Upper lobe of right lung (tissue), 1 donor: Measurements from ENCODE around the gene CKS1B. TPM values are rescaled to one million over a fixed set of nuclear protein-coding genes. Genes with fewer than 3 reads are reported as not detected.

Experiments used
- ATAC-seq: fragments of 200-7000 bp; cut with Tn5 transposase; one replicate; pipeline ENCODE4 v1.9.1; 2020; ENCODE audit warnings: mild to moderate bottlenecking, moderate library complexity
- DNase-seq: peaks from one replicate; pipeline ENCODE4 v3.0.0-alpha.2; 2020
- H3K27ac ChIP-seq: fragments of 200-600 bp; one replicate; pipeline ENCODE4 v1.8.0; 2022
- H3K27me3 ChIP-seq: fragments of 200-600 bp; one replicate; pipeline ENCODE4 v1.8.0; 2022; ENCODE audit warnings: mild to moderate bottlenecking
- H3K36me3 ChIP-seq: fragments of 200-600 bp; one replicate; pipeline ENCODE4 v1.8.0; 2022
- H3K4me1 ChIP-seq: fragments of 200-600 bp; one replicate; pipeline ENCODE4 v1.8.0; 2022
- H3K4me3 ChIP-seq: fragments of 200-600 bp; one replicate; pipeline ENCODE4 v1.8.0; 2022; ENCODE audit warnings: mild to moderate bottlenecking
- H3K9me3 ChIP-seq: fragments of 200-600 bp; one replicate; pipeline ENCODE4 v1.8.0; 2022
- CTCF ChIP-seq: fragments of 200-600 bp; IDR thresholded peaks from one replicate; pipeline ENCODE4 v1.8.0; 2022; ENCODE audit warnings: antibody characterized with exemption
- intact Hi-C: fragments of 100-400 bp; cut with DNase I; formaldehyde crosslinking; loops from one replicate; pipeline ENCODE4 v1.11.0; 2022
- total RNA-seq: library from RNA; stranded (reverse); fragmentation: NEBNext Ultra II Directional; extraction: Animal tissue kit (Norgen Biotek cat#: 25700); gene quantifications from one replicate; pipeline ENCODE4 v1.2.1, GENCODE V29; 2021
- donor health status: DM: no; HTN: yes; CAD: no; lungs with severe emphysema.

CKS1B gene
- total RNA-seq, 1 donor from 2014 or later, result 27.0 TPM

DNA sequence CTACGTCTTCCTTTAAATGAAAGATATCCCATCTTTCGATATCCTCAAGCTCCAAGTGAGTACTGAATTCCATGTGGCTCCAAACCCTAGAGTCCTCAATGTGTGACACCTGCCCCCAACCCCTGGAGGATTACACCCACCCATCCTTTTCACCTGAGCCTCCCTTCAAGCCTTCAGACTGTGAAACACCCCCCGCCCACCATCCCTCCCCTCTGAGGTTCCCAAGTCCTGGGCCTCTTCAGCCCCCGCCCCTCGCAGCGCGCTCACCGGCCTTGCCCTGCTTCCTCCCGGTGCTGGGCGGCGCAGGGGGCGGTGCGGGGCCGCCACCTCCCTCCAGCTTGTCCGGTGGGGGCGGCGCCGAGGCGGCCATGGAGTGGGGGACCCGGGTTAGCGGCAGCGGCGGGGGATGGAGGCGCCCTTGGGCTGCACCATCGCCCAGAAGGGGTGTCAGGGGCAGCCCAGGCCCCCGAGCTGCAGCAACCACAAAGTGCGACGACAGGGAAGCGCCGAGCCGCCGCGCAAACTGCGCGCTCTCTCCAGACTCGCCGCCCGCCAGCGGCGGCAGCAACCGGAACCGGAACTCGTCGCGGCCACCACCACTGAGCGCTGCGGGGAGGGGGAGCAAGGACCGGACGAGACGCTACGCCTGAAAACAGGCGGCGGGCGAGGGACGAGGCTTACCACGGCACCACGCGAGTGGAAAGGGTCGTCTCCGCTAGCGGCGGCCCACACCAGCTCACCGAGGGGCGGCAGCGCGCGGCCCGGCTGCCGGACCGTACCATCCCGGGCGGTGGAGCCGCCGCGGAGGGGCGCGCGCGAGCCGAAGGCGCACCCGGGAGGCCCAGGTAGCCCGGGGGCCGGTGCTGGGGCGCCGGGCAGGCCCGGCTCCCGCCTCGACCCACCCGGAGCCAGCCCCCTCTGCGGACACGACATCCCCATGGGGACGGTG, 13.0 kb upstream of the CKS1B start, which contains the start of gene PYGO2:
TSS of gene PYGO2 (minus strand) at position 576 of the 949 bp plus-strand sequence. CDS start at position 370, 206 bp downstream.
- no peaks in the 10 kb centered on the region for H3K9me3 ChIP-seq
- ATAC-seq, result peak; percentile 90
- peaks cover 44% of the 10 kb centered on the region for H3K36me3 ChIP-seq
- H3K27me3 ChIP-seq, result no peaks in the 10 kb centered on the region
- peak within 1 kb of the TSS; percentile 90 for H3K4me3 ChIP-seq
- peak within 1 kb of the TSS; percentile 98 for H3K27ac ChIP-seq
- intact Hi-C loops, result no loop called here
- peak; percentile 53 for TF ChIP-seq CTCF
- peaks cover 27% of the 10 kb centered on the region for H3K4me1 ChIP-seq
- peak; percentile 93 for DNase-seq

DNA sequence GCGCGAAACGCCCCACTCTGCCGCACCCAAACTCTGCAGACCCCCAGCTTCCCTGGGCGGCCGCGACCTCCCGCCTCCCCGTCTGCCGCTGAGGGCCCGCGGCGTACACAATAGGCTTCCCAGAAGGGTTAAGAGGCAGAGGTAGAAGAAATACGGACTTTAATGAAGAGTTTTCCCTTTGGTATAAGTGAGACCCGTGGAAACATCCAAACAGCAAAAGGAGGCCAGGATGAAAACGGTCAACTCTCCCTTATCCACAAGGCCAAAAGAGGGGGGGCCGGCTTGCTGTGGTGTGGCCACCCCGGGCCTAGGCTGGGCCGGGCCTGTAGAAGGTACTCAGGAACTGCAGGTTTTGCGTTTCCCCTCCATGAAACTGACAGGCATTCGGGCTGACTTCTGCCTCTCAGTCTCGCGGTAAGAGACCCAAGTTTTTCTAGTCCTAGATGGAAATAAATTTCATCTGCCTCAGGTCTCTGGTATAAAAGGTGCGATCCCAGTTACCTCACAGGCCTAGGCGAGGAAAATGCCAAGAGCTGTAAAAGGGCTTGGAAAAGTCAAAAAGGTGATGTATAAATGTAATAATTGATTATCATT, 12.2 kb upstream of the CKS1B start:
- DNase-seq, result peak; percentile 69
- Histone ChIP-seq H3K27me3 (no peaks in the 10 kb centered on the region), H3K9me3 (no peaks in the 10 kb centered on the region), H3K36me3 (peaks cover 52% of the 10 kb centered on the region), H3K27ac (peak overlapping the region; percentile 98), H3K4me3 (peak overlapping the region; percentile 90), H3K4me1 (peaks cover 19% of the 10 kb centered on the region)
- no peak for TF ChIP-seq CTCF
- intact Hi-C loops, result no loop called here
- peak; percentile 7 for ATAC-seq

DNA sequence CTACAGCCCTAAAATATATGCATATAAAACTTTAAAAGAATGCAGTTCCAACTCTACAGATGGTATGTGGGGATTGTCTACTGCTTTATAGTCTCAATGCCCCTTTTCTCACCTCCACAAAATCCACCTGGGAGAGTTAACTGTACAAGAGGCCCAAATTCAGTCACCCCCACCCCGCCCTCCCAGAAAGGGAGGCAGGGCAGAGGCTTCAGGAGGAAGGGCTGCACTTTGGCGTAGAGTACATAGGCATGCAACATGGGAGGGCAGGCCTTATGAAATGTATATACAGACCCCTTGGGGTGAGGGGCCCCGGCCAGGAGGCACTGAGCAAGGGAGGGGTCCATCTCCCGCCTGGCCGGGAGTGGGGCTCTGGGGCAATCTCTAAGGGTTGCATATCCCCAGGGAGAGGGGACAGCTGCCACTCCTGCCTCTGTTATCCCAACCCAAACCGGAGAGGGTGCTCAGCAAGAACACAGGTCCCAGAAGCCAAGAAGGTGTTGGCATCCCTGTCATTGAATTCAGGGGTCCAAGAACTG, 11.6 kb upstream of the CKS1B start:
- no peaks in the 10 kb centered on the region for H3K9me3 ChIP-seq
- peaks cover 20% of the 10 kb centered on the region for H3K4me1 ChIP-seq
- peak overlapping the region; percentile 98 for H3K27ac ChIP-seq
- no peak for TF ChIP-seq CTCF
- H3K4me3 ChIP-seq, result peak overlapping the region; percentile 90
- no peak for ATAC-seq
- peaks cover 58% of the 10 kb centered on the region for H3K36me3 ChIP-seq
- intact Hi-C loops, result no loop called here
- DNase-seq, result no peak
- no peaks in the 10 kb centered on the region for H3K27me3 ChIP-seq

- DNase-seq (no peak), ATAC-seq (no peak)
- peaks cover 62% of the 10 kb centered on the region for H3K36me3 ChIP-seq
- peaks cover 22% of the 10 kb centered on the region for H3K4me1 ChIP-seq
- no peaks in the 10 kb centered on the region for H3K9me3 ChIP-seq
- no peaks in the 10 kb centered on the region for H3K27me3 ChIP-seq
- no peak overlapping the region for H3K4me3 ChIP-seq
- TF ChIP-seq CTCF, result no peak
- intact Hi-C loops, result no loop called here
- no peak overlapping the region for H3K27ac ChIP-seq
Observed at GRCh38 chr1:154963643-154964042, 10.8 kb upstream of the CKS1B start.

DNA sequence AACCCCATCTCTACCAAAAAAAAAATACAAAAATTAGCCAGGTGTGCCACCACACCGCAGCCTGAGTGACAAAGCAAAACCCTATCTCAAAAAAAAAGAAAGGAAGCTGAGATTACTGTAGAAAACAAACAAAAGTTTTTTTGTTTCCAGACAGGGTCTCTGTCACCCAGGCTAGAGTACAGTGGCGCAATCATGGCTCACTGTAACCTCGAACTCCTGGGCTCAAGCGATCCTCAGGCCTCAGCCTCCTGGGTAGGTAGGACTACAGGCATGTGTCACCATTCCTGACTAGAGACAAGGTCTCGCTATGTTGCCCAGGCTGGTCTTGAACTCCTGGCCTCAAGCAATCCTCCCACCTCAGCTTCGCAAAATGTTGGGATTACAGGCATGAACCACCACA, 10.1 kb upstream of the CKS1B start:
- TF ChIP-seq CTCF, result no peak
- no peaks in the 10 kb centered on the region for H3K9me3 ChIP-seq
- H3K4me3 ChIP-seq, result no peak overlapping the region
- intact Hi-C loops, result no loop called here
- DNase-seq, result no peak
- H3K4me1 ChIP-seq, result peaks cover 29% of the 10 kb centered on the region
- no peaks in the 10 kb centered on the region for H3K27me3 ChIP-seq
- H3K36me3 ChIP-seq, result peaks cover 60% of the 10 kb centered on the region
- ATAC-seq, result no peak
- H3K27ac ChIP-seq, result no peak overlapping the region
